Panc1 (cell line): ENCODE data around the gene INPP4B. TPM values are rescaled to one million over a fixed set of nuclear protein-coding genes. Genes with fewer than 3 reads are reported as not detected.
A peak's percentile ranks its signal among the peaks of the same experiment; 100 is the strongest.

Experiments
- ATAC-seq: fragments of 200-7000 bp; cut with Tn5 transposase; 2 replicates; pipeline ENCODE4 v1.9.1; 2020; ENCODE audit warnings: mild to moderate bottlenecking, moderate library complexity
- BruUV-seq: library from RNA; stranded (reverse); fragments of 400-500 nt; replicated peaks from 2 replicates; lab custom pipeline; 2021; lab: Mats Ljungman, UMichigan
- CTCF ChIA-PET: fragments of 300-600 bp; sonication (Branson Sonifier 250); formaldehyde crosslinking; loops from one replicate; lab custom pipeline; 2022; ENCODE audit warnings: antibody characterized with exemption; lab: Charles Lee
- POLR2A ChIA-PET: fragments of 300-600 bp; sonication (Branson Sonifier 250); formaldehyde crosslinking; loops from one replicate; lab custom pipeline; 2022; ENCODE audit warnings: antibody characterized with exemption; lab: Charles Lee
- DNase-seq: peaks from one replicate; pipeline ENCODE4 v3.0.0-alpha.2; 2010; ENCODE audit warnings: low read depth, low spot score
- H3K27ac ChIP-seq: 2 replicates; pipeline ENCODE4 v1.5.1; 2011; ENCODE audit warnings: mild to moderate bottlenecking, low read length, inconsistent platforms
- H3K27me3 ChIP-seq: fragments of 200-500 bp; sonication (Bioruptor generic); 2 replicates; pipeline ENCODE4 v1.6.0; 2014; ENCODE audit warnings: low read length, inconsistent platforms; ENCODE audit not compliant: control insufficient read depth, insufficient read depth
- H3K36me3 ChIP-seq: fragments of 200-500 bp; sonication (Bioruptor generic); 2 replicates; pipeline ENCODE4 v1.5.1; 2014; ENCODE audit warnings: inconsistent platforms, mild to moderate bottlenecking, low read length, moderate library complexity; ENCODE audit not compliant: control insufficient read depth, insufficient read depth
- H3K4me1 ChIP-seq: 2 replicates; pipeline ENCODE4 v1.5.1; 2011; ENCODE audit warnings: inconsistent platforms, mild to moderate bottlenecking, low read length, moderate library complexity; ENCODE audit not compliant: control insufficient read depth, insufficient read depth
- H3K4me3 ChIP-seq, 2 experiments: 2 replicates each; pipeline ENCODE4 v1.5.1; 2011 to 2012; ENCODE audit warnings: low read depth in 2 of 2, low read length in 2 of 2, mild to moderate bottlenecking in 2 of 2, inconsistent platforms in 1 of 2, moderate library complexity in 1 of 2
- H3K9me3 ChIP-seq: fragments of 200-500 bp; sonication (Bioruptor generic); 2 replicates; pipeline ENCODE4 v1.5.1; 2014; ENCODE audit warnings: low read depth, mild to moderate bottlenecking, inconsistent platforms, low read length, moderate library complexity; ENCODE audit not compliant: control insufficient read depth, insufficient read depth
- POLR2AphosphoS5 ChIP-seq: IDR thresholded peaks from 2 replicates; pipeline ENCODE4 v1.6.1; 2012; ENCODE audit warnings: mild to moderate bottlenecking, low read depth, low read length, moderate library complexity
- SIN3A ChIP-seq: IDR thresholded peaks from 2 replicates; pipeline ENCODE4 v1.6.1; 2012; ENCODE audit warnings: low read depth, mild to moderate bottlenecking, low read length, moderate library complexity, borderline replicate concordance; ENCODE audit not compliant: insufficient read depth
- TCF7L2 ChIP-seq: IDR thresholded peaks from 2 replicates; pipeline ENCODE4 v1.6.1; 2011; ENCODE audit warnings: mild to moderate bottlenecking, low read depth, low read length, inconsistent platforms
- in situ Hi-C: cut with HindIII; loops from 2 replicates; pipeline ENCODE4 v1.10.0; 2016; ENCODE audit warnings: low sequenced_read_pairs, low pct_unique_long_range_greater_than_20kb
- intact Hi-C: fragments of 100-400 bp; cut with micrococcal nuclease; formaldehyde crosslinking; loops from one replicate; pipeline ENCODE4 v1.10.0; 2022; ENCODE audit not compliant: unreplicated experiment
- total RNA-seq: library from RNA; stranded (reverse); gene quantifications from one replicate; pipeline ENCODE4 v1.2.1, GENCODE V29; 2021; ENCODE audit not compliant: unreplicated experiment
- TF ChIP-seq, protein P1 (sequence below), 2 experiments: IDR thresholded peaks; 2 replicates each; pipeline ENCODE4 v1.6.1; 2011 to 2012; ENCODE audit warnings: low read depth in 2 of 2, control low read depth in 1 of 2, low read length in 1 of 2, mild to moderate bottlenecking in 1 of 2, moderate library complexity in 1 of 2; ENCODE audit not compliant: insufficient read depth in 1 of 2
- TF ChIP-seq, protein P2 (sequence below): fragments of 450-650 bp; IDR thresholded peaks from 2 replicates; pipeline ENCODE4 v1.5.1; 2017; ENCODE audit warnings: mild to moderate bottlenecking

INPP4B gene
- total RNA-seq, 1 experiment from 2014 or later = 4.5 TPM

DNA sequence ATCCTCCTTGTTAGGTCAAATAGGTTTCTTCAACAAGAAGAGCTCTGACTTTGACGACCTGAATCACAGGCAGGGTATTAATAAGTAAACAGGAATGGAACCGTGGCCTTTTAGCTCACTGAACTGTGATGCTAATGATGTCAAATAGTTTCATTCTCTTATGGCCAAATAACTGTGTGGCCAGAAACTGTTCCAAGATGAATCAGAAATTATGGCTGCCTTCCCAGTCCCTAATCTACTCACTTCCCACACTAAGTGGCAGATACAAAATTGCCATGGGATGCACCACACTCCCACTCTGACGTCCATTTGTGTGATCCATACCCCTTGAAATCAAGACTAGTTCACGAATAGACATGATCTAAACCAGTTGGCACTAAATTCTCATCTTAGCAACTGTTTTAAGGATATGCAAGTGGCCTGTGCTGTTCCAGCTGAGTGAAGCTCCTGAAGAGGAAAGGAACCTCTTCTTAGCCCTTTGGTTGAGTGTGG is 754.4 kb downstream of the INPP4B start:
- no peak overlapping the region for H3K4me3 ChIP-seq
- TF ChIP-seq POLR2AphosphoS5 (no peak), SIN3A (no peak), TCF7L2 (no peak)
- TF ChIP-seq, protein P1, sequence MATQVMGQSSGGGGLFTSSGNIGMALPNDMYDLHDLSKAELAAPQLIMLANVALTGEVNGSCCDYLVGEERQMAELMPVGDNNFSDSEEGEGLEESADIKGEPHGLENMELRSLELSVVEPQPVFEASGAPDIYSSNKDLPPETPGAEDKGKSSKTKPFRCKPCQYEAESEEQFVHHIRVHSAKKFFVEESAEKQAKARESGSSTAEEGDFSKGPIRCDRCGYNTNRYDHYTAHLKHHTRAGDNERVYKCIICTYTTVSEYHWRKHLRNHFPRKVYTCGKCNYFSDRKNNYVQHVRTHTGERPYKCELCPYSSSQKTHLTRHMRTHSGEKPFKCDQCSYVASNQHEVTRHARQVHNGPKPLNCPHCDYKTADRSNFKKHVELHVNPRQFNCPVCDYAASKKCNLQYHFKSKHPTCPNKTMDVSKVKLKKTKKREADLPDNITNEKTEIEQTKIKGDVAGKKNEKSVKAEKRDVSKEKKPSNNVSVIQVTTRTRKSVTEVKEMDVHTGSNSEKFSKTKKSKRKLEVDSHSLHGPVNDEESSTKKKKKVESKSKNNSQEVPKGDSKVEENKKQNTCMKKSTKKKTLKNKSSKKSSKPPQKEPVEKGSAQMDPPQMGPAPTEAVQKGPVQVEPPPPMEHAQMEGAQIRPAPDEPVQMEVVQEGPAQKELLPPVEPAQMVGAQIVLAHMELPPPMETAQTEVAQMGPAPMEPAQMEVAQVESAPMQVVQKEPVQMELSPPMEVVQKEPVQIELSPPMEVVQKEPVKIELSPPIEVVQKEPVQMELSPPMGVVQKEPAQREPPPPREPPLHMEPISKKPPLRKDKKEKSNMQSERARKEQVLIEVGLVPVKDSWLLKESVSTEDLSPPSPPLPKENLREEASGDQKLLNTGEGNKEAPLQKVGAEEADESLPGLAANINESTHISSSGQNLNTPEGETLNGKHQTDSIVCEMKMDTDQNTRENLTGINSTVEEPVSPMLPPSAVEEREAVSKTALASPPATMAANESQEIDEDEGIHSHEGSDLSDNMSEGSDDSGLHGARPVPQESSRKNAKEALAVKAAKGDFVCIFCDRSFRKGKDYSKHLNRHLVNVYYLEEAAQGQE (IDR thresholded peaks at IDR 0.05; ENCODE audit: insufficient read depth in 1 of 2, low read depth in 2 of 2, low read length in 1 of 2) = no peak
- TF ChIP-seq, protein P2, sequence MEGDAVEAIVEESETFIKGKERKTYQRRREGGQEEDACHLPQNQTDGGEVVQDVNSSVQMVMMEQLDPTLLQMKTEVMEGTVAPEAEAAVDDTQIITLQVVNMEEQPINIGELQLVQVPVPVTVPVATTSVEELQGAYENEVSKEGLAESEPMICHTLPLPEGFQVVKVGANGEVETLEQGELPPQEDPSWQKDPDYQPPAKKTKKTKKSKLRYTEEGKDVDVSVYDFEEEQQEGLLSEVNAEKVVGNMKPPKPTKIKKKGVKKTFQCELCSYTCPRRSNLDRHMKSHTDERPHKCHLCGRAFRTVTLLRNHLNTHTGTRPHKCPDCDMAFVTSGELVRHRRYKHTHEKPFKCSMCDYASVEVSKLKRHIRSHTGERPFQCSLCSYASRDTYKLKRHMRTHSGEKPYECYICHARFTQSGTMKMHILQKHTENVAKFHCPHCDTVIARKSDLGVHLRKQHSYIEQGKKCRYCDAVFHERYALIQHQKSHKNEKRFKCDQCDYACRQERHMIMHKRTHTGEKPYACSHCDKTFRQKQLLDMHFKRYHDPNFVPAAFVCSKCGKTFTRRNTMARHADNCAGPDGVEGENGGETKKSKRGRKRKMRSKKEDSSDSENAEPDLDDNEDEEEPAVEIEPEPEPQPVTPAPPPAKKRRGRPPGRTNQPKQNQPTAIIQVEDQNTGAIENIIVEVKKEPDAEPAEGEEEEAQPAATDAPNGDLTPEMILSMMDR = no peak
- POLR2A ChIA-PET = no interaction called here
- no TSS peak for BruUV-seq
- no peaks in the 10 kb centered on the region for H3K36me3 ChIP-seq
- CTCF ChIA-PET = no interaction called here
- in situ Hi-C loops (no loop called here), intact Hi-C loops (no loop called here)
- no peaks in the 10 kb centered on the region for H3K9me3 ChIP-seq
- no peaks in the 10 kb centered on the region for H3K27me3 ChIP-seq
- H3K4me1 ChIP-seq = no peaks in the 10 kb centered on the region
- ATAC-seq (peak; percentile 63), DNase-seq (peak; percentile 32)
- H3K27ac ChIP-seq = peak overlapping the region; percentile 49; the same call in 1 of the 2 replicates

DNA sequence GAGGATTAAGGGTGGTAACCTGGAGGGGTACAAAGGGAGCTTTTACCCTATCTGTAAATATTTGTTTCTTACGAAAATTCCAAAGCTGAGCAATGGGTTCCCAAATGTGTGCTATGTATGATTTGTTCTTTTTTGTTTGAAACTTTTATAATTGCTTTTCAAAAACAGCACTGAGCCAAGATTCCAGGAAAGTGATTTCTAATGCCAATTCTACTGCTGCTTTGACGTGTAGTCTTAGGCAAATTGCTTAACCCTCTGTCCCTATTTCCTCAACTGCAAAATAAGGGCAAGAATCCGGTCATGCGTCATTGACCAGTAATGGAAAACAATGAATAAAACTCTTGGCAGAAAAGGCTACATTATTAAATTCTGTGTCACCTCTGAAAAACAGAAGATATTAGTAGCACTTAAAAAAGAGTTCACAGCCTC is 755.0 kb downstream of the INPP4B start:
- no peak for TF ChIP-seq SIN3A
- no peak for TF ChIP-seq TCF7L2
- ChIA-PET POLR2A (no interaction called here), CTCF (no interaction called here)
- DNase-seq (no peak), ATAC-seq (peak; percentile 65; the same call in 1 of the 2 replicates)
- intact Hi-C loops = no loop called here
- BruUV-seq = no TSS peak
- Histone ChIP-seq H3K4me1 (no peaks in the 10 kb centered on the region), H3K36me3 (no peaks in the 10 kb centered on the region), H3K9me3 (no peaks in the 10 kb centered on the region), H3K4me3 (no peak overlapping the region), H3K27me3 (no peaks in the 10 kb centered on the region), H3K27ac (peak overlapping the region; percentile 39; the same call in 1 of the 2 replicates)
- in situ Hi-C loops = no loop called here

DNA sequence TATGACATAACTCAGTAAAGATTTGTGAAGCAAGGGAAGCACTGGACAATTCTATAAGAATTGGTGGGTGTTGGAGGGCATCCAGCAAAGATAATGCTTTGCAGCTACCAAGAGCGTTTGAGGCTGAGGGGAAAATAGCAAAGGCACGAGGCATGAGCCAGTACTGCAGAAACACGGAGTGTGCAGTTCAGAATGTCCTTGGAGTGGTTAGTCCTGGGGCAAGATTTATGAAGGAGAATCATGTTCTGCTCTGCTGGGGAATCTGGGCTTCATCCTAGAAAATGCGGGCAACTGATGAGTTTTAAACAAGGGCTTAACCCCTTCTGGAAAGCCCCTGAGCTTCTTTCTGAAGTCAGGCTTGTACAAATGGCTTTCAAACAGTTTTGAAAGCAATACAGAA is 757.2 kb downstream of the INPP4B start:
- no peak overlapping the region for H3K27ac ChIP-seq
- POLR2A ChIA-PET = no interaction called here
- H3K27me3 ChIP-seq = no peaks in the 10 kb centered on the region
- DNase-seq (no peak), ATAC-seq (no peak)
- no peak overlapping the region for H3K4me3 ChIP-seq
- H3K9me3 ChIP-seq = no peaks in the 10 kb centered on the region
- CTCF ChIA-PET = no interaction called here
- H3K36me3 ChIP-seq = no peaks in the 10 kb centered on the region
- intact Hi-C loops = no loop called here
- TF ChIP-seq, protein P1 (IDR thresholded peaks at IDR 0.05; ENCODE audit: insufficient read depth in 1 of 2, low read depth in 2 of 2, low read length in 1 of 2) = no peak
- TF ChIP-seq POLR2AphosphoS5 (no peak), SIN3A (no peak), TCF7L2 (no peak)
- TF ChIP-seq, protein P2 = no peak
- in situ Hi-C loops = no loop called here
- no TSS peak for BruUV-seq
- no peaks in the 10 kb centered on the region for H3K4me1 ChIP-seq
